ENCODE data around the gene PRAC2. TPM values are rescaled to one million over a fixed set of nuclear protein-coding genes. Genes with fewer than 3 reads are reported as not detected.

Gene PRAC2
- total and polyA plus RNA-seq, 12 donors, result not detected

DNA sequence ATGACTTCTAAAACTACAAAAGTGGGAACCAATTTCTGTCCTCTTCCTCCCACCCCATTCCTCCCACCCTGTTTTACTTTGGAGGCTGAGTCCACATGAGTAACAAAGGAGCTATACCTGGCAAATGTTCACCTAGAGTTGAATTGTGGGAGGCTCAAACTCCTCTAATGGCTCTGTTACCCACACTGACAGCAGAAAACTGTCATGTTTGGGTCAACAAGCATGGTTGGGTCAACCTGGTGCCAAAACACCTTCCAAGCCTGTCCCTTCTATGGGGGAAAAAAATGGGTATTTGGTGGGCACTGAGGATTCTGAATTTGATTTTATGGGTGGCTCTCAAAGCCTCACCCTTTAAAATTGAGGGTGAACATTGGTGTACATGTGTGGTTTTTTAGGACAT, 17.6 kb downstream of the PRAC2 start:
- Histone ChIP-seq H3K4me3 (no peak overlapping the region), H3K9me3 (replicated peaks in 1 of 3) (no peaks in the 10 kb centered on the region), H3K4me1 (replicated peaks in 1 of 2) (no peaks in the 10 kb centered on the region), H3K36me3 (replicated peaks in 1 of 2) (no peaks in the 10 kb centered on the region), H3K27me3 (peaks cover 99% of the 10 kb centered on the region), H3K27ac (no peak overlapping the region)
- TF ChIP-seq POLR2A (IDR thresholded peaks at IDR 0.05), result no peak
- TF ChIP-seq, protein P1, sequence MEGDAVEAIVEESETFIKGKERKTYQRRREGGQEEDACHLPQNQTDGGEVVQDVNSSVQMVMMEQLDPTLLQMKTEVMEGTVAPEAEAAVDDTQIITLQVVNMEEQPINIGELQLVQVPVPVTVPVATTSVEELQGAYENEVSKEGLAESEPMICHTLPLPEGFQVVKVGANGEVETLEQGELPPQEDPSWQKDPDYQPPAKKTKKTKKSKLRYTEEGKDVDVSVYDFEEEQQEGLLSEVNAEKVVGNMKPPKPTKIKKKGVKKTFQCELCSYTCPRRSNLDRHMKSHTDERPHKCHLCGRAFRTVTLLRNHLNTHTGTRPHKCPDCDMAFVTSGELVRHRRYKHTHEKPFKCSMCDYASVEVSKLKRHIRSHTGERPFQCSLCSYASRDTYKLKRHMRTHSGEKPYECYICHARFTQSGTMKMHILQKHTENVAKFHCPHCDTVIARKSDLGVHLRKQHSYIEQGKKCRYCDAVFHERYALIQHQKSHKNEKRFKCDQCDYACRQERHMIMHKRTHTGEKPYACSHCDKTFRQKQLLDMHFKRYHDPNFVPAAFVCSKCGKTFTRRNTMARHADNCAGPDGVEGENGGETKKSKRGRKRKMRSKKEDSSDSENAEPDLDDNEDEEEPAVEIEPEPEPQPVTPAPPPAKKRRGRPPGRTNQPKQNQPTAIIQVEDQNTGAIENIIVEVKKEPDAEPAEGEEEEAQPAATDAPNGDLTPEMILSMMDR (IDR thresholded peaks at IDR 0.05), result no peak
- no peak for DNase-seq
- intact Hi-C loops (cut with DNase I), result no loop called here

DNA sequence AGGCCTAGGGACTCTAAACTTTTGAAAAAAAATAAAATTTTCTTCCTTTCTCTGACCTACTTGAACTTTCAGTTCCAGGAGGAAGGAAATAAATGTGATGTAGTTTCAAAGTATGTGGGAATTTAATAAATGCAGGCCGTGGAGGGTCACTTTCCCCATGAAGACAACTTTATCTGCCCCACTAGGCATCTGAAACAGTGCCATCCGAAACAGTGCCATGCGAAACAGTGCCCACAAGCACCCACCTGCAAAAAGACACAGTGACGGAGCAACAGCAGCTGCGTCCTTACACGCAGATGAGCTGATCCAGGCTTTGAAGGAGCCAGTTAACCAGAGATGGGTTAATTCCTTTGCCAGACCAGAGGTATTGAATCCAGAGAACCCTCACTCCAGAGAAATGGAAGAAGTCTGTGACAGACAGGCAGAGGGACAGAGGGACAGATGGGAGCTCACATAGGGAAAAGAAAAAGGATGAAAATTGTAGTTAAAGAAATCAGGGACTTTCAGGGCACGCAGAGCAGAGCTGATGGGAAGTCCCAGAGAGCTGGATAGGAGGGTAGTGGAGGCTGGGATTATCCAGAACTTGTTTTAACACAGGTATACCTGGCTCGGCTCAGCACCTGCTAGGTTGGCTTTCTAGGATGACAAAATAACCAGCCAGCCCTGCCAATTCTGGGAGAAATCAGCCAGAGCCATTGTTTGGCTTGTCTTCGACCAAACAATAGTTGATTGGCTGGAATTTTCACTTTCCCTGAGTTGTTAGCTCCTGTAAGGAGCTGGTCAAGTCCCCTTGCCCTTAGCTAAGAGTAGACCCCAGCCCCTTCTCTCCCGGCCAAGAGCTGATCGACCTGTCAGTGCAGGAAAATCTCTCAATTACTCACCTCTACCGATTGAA, 22.6 kb downstream of the PRAC2 start:
- no peak overlapping the region for H3K4me3 ChIP-seq
- peaks cover 0 to 4% (median 0%) of the 10 kb centered on the region in 3 donors for H3K9me3 ChIP-seq (replicated peaks in 1 of 3)
- H3K27me3 ChIP-seq, result peaks cover 98% of the 10 kb centered on the region
- no peak for DNase-seq
- no peak for TF ChIP-seq POLR2A (IDR thresholded peaks at IDR 0.05)
- TF ChIP-seq, protein P1 (IDR thresholded peaks at IDR 0.05), result no peak
- intact Hi-C loops (cut with DNase I), result no loop called here
- no peak overlapping the region for H3K27ac ChIP-seq
- H3K4me1 ChIP-seq (replicated peaks in 1 of 2), result no peaks in the 10 kb centered on the region
- H3K36me3 ChIP-seq (replicated peaks in 1 of 2), result no peaks in the 10 kb centered on the region
- WGBS, 4 donors, result 25 to 33% (median 27%) methylated on average over 11 to 12 of the region's 12 CpGs

DNA sequence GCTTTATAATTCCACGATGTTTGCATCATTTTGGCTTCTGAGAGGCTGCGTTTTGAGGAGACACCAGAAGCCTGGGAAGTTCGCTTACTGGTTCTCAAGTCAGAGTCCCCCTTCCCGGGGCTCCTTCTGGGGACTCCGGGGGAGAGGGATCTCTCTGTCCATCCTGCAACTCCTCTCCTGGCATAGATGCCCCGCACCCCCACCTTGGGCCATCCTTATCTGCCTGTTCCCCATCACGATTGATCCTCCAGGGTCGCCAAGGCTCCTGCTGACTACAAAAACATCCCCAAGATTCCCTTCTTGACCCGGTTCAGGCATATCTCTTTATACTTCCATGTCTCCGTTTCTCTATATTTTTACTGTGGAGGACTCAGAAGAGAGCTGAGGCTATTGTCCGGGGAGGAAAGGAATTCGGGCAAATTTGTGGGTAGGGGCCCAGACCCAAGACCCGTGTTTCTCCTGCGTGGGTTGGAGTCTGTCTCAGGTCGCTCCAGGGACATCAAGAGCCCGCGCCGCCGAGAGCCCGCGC, 24.0 kb downstream of the PRAC2 start:
- DNase-seq, result no peak
- peaks cover 98% of the 10 kb centered on the region for H3K27me3 ChIP-seq
- intact Hi-C loops (cut with DNase I), result no loop called here
- peaks cover 0 to 4% (median 0%) of the 10 kb centered on the region in 3 donors for H3K9me3 ChIP-seq (replicated peaks in 1 of 3)
- no peaks in the 10 kb centered on the region for H3K36me3 ChIP-seq (replicated peaks in 1 of 2)
- TF ChIP-seq, protein P1 (IDR thresholded peaks at IDR 0.05), result no peak
- TF ChIP-seq POLR2A (IDR thresholded peaks at IDR 0.05), result no peak
- WGBS, 4 donors, result 3 to 8% (median 7%) methylated on average over 16 to 21 of the region's 21 CpGs
- no peaks in the 10 kb centered on the region for H3K4me1 ChIP-seq (replicated peaks in 1 of 2)
- H3K27ac ChIP-seq, result no peak overlapping the region
- H3K4me3 ChIP-seq, result no peak overlapping the region

DNA sequence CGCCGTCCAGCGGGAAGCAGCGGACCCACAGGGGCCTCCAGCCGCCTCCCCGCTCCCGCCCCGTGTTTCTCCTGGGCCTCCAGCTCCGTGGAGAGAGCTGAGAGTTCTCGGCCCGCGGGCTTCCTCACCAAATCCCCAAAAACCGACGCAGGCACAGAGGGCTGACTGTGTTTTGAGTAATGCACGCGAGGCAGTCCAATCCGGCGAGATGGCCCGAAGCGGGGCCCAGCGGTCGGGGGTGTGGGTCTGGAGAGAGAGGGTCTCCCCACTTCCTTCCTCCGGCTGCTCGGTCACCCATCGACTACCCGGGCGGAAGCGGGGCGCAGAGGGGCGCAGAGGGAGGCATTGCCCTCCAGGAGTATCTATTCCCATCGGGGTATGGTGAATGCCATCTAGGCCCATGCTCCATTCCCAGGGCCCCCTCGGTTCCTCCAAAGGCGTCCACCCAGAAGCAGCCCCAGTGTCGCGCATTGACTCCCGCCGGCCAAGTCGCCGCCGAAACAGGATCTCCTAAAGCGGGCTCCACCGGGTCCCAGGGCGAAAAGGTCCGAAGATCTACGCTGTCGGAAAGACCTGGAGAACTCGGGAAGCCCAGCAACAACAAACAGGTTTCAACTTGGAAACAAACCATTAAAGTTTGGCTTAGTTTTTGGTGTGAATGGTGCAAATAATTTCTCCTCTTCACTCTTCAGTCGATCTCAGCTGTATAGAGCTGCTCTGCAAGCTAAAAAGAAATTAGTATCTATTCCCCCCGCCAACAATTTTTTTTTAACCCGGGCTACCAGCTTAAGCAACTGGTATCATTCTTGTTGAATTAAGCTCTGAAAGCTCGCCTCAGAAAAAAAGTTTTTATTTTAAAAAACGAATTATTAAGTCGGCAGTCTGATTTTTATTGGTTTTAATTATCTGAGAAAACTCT, 24.7 kb downstream of the PRAC2 start:
- WGBS, 4 donors, result 10 to 16% (median 12%) methylated on average over 23 to 53 of the region's 53 CpGs
- Histone ChIP-seq H3K27ac (no peak overlapping the region), H3K36me3 (replicated peaks in 1 of 2) (no peaks in the 10 kb centered on the region), H3K9me3 (replicated peaks in 1 of 3) (peaks cover 0 to 4% (median 0%) of the 10 kb centered on the region in 3 donors), H3K27me3 (peaks cover 98% of the 10 kb centered on the region), H3K4me3 (no peak overlapping the region), H3K4me1 (replicated peaks in 1 of 2) (no peaks in the 10 kb centered on the region)
- TF ChIP-seq, protein P1 (IDR thresholded peaks at IDR 0.05), result no peak
- TF ChIP-seq POLR2A (IDR thresholded peaks at IDR 0.05), result no peak
- DNase-seq, result no peak
- intact Hi-C loops (cut with DNase I), result no loop called here
